GM18508 (cell line): ENCODE measurements around the gene WNK2.

Experiments used
- ATAC-seq: cut with Tn5 transposase; IDR thresholded peaks from one replicate; pipeline ENCODE4 v1.9.1; 2021; ENCODE audit warnings: moderate number of reproducible peaks; ENCODE audit not compliant: insufficient read depth, unreplicated experiment

WNK2 gene

DNA sequence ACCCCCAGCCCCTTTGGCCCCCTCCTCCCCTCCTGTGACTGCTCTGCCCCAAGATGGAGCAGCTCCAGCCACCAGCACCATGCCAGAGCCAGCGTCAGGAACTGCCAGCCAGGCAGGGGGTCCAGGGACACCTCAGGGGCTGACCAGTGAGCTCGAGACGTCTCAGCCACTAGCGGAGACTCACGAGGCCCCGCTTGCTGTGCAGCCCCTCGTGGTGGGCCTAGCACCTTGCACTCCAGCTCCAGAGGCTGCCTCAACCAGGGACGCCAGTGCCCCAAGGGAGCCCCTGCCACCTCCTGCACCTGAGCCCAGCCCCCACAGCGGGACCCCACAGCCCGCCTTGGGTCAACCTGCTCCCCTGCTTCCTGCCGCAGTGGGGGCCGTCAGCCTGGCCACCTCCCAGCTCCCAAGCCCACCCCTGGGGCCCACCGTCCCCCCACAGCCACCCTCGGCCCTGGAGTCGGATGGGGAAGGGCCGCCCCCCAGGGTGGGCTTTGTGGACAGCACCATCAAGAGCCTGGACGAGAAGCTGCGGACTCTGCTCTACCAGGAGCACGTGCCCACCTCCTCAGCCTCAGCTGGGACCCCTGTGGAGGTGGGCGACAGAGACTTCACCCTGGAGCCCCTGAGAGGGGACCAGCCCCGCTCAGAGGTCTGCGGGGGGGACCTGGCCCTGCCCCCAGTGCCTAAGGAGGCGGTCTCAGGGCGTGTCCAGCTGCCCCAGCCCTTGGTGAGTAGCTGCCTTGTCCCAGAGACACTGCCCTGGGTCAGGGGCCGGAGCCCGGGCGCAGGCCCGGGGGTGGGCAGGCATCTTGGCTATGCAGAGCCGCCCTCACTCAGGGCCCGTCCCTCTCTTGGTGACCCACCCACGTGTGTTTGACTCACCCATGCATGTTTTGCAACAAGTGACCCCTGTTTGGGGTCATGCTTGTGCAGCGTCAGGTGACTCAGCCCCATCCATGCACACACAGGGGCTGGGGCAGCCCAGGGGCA, 105.2 kb downstream of the WNK2 start:
- no peak for ATAC-seq

DNA sequence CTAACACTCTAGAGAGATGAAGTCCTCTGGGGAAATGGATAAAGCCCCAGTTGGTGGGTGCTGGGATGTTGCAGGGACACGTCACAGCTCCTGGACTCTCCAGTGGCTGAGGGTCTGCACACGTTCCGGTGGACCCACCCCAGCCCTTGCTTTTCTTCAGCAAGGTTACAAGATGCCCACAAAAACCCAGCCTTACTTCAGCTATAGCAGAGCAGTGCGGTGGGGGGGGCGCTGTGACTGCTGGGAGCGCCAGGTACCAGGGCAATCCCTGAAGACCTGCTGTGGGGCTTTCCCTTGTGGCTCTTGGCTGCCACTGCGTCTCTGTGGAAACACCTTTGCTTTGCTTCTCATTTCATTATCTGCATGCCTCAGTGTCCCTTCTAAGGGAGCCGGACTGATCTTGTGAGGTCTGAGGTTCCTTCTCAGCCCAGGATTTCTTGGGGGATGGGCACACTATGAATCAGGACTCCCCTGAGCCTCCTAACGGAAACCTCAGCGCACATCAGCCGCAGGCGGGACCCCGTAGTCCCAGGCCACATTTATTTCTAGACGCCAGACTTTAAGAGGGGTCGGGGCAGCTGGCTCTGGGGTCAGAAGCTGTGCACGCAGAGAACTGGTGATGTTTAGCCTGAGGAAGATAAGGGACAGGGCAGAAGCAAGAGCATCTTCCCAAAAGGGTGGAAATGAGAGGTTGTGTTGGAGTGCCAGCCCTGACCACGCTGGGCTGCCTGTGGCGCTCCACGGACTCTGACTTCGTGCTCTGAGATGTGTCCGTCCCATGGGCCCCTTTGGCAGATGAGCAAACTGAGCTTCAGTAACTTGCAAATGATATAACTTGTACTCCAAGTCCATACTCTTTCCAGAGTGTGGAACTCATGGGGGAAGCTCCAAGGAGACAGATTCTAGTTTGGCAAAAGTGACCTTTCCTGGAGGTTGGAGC, 106.8 kb downstream of the WNK2 start:
- ATAC-seq = no peak

DNA sequence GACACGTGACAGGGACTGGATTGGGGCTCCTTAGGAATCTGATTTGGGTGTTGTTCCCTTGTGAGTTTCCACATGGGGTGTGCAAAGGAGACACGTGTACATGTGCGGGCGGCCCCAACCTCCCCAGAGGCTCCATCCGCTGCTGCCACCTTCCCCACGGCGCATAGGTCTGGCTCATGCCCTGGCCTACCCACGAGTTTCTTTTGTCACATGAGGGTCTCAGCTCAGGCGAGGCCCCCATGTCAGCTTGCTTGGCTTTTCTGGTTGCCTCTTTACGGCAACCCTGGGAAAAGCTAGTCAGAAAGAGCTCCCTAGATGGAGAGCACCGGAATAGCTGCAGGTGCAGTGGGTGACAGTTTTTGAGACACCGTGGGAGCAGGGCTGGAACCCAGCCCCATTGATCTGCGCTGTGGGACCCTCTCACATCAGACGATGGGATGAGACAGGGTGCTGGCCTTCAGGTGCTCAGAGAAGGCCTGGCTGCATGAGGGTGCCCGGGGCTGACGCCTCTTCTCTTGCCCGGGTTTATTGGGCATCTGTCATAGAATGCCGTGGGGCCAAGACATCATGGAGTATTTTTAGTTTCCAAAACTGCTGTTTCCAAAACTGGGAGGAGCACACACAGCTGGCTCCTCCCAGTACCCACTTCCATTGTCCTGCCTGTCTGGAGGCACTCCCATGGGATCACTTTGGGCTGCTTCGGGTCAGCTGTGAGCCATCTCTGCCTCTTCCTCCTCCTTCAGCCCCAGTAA, 107.8 kb downstream of the WNK2 start:
- no peak for ATAC-seq

DNA sequence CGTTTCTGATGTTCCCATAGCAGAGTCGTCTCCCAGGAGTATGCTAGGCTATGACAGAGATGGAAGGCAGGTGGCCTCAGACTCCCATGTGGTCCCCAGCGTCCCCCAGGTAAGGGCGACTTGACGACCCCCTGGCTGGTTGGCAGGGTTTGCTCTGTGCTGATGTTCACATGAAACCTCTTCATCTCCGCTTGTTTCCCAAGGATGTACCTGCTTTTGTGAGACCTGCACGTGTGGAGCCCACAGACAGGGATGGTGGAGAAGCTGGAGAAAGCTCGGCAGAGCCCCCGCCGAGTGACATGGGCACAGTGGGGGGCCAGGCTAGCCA, 108.3 kb downstream of the WNK2 start:
- ATAC-seq = no peak

DNA sequence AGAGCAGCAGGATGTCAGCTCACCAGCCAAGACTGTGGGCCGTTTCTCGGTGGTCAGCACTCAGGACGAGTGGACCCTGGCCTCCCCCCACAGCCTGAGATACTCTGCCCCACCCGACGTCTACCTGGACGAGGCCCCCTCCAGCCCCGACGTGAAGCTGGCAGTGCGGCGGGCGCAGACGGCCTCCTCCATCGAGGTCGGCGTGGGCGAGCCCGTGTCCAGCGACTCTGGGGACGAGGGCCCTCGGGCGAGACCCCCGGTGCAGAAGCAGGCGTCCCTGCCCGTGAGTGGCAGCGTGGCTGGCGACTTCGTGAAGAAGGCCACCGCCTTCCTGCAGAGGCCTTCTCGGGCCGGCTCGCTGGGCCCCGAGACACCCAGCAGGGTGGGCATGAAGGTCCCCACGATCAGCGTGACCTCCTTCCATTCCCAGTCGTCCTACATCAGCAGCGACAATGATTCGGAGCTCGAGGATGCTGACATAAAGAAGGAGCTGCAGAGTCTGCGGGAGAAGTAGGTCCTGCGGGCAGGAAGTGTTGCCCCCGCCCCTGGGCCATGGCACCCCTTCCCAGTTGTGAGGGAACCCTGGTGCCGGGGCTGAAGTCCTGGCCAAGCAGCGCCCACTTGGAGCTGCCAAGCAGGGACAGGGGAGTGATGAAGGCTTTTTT, 108.9 kb downstream of the WNK2 start:
- no peak for ATAC-seq

DNA sequence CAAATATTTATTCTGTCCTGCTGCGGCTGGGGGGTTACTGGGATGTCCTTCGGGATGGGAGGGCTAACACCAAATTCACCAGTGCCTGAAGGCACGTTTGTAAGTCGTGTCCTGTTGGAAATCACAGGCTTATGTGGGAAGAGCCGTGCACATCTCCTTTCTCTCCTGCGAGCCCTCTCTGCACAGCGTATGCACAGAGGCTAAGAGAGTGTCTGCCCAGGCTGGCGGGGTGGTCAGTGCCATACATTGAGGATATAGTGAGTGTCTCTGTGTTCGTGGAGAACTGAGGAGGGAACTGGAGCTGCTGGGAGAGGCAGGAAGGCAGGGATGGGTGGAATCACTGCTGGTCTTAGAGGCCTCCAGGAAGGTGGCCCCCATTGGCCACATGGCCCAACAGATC, 110.1 kb downstream of the WNK2 start:
- no peak for ATAC-seq

DNA sequence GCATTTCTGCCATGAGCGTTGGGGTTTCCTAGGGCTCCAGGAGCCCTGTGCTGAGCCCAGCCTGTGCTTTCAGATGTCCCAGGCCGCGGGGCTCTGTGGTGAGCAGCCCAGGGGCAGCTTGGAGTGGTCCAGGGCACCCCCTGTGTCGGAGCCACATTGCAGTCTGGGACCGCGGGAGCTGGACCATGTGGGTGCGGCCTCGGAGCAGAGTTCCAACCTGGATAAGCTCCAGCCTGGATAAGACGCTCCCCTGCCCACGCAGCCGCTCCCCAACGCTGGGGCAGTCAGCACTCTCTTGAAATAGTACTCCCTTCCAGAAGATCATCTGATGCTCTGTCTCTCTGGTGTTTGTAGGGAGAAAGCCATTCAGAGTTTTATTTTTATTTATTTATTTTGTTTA, 111.1 kb downstream of the WNK2 start:
- ATAC-seq = no peak

DNA sequence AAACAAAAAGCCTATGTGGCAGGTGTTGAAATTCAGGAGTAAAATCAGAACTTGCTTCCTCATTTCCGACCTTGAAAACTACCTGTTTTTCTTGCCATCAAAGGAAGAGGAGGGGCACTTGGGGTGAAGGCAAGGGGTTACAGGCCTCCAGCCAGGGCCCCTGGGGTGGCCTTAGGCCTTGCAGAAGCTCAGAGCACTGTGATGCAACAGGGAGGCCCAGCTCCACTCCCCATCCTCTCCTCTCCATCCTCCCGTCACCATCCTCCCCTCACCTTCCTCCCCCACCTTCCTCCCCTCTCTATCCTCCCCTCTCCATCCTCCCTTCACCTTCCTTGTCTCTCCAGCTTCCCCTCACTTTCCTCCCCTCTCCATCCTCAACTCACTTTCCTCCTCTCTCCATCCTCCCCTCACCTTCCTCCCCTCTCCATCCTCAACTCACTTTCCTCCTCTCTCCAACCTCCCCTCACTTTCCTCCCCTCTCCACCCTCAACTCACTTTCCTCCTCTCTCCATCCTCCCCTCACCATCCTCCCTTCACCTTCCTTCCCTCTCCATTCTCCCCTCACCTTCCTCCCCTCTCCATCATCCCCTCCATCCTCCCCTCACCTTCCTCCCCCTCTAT, 111.6 kb downstream of the WNK2 start:
- no peak for ATAC-seq

DNA sequence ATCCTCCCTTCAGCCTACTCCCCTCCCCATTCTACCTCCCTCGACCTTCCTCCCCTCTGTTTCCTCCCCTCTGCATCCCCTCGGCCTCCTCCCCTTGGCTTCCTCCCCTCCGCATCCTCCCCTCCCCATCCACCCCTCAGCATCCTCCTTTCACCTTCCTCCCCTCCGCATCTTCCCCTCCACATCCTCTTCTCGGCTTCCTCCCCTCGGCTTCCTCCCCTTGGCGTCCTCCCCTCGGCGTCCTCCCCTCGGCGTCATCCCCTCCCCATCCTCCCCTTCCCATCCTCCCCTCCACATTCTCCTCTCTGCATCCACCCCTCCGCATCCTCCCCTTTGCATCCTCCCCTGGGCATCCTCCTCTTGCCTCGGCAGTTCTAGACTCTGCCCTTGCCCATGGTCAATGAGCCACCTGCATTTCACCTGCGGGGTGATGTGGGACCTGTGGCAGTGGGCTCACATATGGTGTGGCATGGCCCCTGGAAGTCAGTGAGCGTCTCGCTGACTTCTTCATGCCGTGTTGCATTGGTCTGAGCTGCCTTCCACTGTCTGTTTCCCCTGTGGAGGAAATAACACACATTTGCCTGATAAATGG, 113.0 kb downstream of the WNK2 start:
- no peak for ATAC-seq

DNA sequence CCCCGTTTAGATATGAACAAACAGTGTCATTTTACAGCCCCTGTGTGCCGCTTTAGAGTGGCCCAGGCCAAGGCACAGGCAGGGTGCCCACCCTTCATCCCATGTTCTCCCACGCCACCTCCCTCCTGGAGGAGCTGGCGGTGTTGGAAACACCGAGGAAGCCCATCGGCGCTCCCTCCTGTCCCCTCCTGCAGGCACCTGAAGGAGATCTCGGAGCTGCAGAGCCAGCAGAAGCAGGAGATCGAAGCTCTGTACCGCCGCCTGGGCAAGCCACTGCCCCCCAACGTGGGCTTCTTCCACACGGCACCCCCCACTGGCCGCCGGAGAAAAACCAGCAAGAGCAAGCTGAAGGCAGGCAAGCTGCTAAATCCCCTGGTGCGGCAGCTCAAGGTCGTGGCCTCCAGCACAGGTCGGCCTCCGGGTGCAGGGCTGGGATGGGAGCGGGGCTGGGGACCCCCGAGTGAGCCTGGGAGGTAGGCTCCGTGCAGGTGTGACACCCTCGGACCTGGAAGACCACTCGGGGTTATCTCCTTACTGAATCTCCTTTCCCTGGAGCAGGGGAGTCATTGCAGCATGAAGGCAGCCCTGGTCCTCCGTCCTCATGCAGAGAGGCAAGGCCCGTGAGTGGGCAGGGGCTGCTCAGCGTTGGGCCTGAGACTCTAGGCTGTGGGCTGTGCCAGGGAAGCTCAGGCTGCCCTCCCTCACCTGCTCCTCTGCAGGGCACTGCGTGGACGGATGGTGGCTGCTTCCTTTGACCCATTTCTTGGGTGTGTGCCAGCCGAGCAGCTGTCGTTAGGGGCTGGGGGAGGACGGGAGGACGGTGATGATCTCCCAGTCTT, 113.9 kb downstream of the WNK2 start:
- no peak for ATAC-seq

DNA sequence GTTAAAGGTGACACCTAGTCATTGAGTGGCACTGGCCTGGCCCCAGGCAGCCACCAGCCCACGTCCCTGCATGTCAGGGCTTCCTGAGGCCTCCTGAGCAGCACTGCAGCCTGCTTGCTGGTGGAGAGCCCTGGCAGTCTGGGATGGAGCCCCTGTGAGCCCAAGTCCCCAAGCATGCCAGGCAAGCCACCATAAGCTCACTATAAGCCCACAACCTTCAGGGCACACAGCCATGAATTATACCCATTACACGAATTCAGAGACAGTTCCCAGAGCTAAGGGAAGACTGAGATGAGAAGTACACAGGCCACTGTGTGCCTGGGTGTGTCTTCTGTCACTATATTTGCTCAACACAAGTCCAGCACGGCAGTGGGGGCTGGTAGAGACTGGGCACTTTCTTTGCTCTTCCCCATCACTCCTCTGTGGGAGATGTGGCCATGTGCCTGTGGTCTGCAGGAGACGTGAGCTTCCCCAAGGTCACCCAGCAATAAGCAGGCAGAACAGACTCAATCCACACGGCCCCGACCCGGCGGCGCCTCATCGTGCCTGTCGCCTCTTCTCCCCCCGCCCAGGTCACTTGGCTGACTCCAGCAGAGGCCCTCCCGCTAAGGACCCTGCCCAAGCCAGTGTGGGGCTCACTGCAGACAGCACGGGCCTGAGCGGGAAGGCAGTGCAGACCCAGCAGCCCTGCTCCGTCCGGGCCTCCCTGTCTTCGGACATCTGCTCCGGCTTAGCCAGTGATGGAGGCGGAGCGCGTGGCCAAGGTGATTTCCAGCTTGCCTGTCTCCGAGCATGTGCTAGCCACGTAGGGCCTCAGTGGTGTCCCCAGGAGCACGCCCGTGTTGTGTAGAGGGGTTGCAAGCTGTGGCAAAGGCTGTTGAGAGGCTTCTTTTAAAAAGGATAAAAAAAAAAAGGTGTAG, 114.8 kb downstream of the WNK2 start:
- ATAC-seq = no peak

DNA sequence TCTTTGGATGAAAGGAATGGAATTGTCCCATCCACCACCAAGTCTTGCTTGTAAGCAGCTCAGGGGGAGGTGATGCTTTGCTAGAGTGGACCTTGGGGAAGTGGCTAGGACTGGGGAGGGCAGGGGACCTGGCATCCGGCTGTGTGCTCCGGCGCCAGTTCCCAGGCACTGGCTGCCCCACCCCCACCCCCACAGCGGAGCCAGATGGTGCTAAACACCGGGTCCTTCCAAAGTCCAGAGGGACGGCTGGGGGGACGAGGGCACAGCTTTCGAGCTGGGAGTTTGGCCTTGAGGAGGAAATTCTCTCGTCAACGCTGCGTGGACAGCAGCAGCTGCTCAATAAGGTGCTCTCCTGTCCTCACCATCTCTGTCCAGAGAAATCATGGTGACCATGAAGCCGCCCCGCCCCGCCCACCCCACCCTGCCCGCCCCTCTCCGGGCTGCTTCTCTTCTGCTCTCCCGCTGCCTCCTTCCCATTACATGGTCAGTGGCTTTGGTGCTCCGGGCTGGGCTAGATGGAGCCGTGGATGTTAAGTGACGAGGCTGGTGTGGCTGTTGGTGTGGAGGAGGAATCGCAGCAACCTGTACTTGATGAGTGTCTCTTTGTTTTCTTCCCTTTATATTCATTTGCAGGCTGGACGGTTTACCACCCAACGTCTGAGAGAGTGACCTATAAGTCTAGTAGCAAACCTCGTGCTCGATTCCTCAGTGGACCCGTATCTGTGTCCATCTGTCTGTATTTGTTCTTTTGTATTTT, 115.7 kb downstream of the WNK2 start:
- no peak for ATAC-seq

DNA sequence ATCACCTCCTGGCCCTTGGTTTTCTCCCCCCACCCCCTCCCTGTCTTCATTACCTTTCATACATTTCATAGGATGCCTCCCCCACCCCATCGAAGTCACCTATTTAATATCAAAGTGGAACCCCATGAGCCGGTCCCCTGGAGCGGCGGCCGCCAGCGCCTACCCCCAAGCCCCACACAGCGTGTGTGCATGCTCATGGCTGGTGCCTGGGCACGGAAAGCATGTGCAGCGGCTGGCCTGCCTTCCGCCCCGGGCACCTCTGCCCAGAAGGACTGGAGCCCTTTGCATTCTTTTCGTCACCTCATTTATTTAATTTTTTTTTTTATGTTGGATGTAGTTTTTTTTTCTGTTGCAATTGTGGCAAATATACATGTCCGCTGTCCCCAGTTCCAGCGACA, 116.2 kb downstream of the WNK2 start:
- no peak for ATAC-seq

DNA sequence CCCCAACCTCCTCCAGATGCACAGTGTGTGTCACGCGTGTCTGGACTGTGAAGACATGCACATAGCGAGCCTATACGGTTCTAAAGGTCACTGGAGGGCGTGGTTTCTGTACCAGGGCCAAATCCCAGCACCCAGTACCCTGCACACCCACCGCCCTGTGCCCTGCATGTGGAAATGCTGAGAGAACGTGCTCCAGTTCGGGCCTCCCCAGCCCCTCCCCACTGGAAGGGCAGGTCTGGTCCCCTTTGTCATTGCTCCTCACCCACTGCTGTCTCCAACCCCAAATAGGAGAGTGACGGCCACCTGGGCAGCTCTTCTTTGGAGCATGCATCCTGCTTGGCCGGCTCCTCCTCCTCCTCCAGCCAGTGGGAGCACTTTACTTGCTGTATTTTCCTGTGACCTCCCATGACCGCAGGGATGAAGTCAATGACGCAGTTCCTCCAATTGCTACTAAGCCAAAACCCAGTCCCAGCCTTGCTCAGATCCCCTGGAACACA, 116.7 kb downstream of the WNK2 start:
- no peak for ATAC-seq

DNA sequence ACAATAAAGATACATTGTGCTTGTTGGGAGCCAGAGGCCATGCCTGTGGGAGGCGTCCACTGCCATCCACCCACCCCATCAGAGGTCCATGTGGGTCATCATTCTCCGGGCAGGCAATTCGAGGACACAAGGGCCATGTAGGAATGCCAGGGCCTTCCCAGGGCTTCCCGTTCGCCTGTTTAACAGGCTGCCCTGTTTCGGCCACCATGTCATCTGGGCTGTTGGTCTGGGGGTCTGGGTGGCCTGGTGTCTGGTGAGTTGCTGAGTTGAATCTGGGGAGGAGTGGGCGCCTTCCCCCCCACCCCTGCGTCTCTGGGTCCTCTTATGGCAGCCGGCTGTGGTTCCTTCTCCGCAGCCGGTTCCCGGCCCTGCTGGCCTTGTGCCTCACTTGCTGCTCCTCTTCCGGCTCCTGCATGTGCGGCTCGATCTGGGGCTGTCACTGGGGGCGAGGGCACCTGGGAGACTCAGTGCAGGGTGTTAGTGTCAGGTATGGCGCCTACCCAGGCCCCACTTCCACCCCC, 117.4 kb downstream of the WNK2 start:
- no peak for ATAC-seq

DNA sequence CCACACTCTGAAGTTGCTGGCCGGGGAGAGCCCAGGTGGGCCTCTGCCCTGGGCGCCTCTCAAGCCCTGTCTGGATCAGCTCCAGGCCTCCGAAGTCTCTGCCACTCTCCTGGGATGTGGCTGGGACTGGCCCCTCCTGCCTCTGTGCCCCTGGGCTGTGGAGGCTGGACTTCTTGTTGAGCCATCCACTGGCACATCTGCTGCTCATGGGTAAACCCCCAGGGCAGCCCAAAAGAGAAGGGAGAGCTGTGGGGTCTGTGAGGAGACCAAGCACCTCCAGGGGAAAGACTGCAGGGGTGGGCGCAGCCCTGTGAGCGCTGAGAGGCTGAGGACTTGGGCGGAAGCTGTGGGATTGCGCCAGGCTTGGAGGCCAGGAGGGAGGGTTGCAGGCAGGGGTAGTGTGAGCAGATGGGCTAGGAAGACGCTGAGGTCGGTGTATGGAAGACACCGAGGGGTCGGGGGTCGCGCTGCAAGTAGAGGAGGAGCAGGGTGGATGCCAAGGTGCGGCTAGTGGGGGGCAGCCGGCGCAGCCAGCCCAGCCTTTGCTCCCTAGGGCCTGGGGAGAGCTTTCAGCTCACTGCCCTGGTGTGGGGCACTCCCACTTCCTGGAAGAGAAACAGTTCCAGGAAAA, 118.1 kb downstream of the WNK2 start:
- no peak for ATAC-seq
